ENCODE data around the gene PLA2G4C. TPM values are rescaled to one million over a fixed set of nuclear protein-coding genes. Genes with fewer than 3 reads are reported as not detected.
"Not testable (repeated sequence)": the region's sequence is repeated elsewhere in the genome, so short reads cannot be mapped to it uniquely, and the experiment has no call there.

The PLA2G4C gene
- total RNA-seq, 1 experiment from 2014 or later, result 5.5 TPM

GRCh38 chr19:48111280-48111679, 663 bp upstream of the PLA2G4C start:
- no peak for DNase-seq (ENCODE audit: low read depth)

GRCh38 chr19:48108997-48109782, 1.4 kb downstream of the PLA2G4C start:
- DNase-seq (ENCODE audit: low read depth), result no peak

- no peak for DNase-seq (ENCODE audit: low read depth)
Measured at GRCh38 chr19:48103922-48104321, 6.7 kb downstream of the PLA2G4C start.

- DNase-seq (ENCODE audit: low read depth), result peak; percentile 40
Measured at GRCh38 chr19:48102870-48103751, 7.5 kb downstream of the PLA2G4C start.

GRCh38 chr19:48095612-48096175, 14.9 kb downstream of the PLA2G4C start:
- DNase-seq (ENCODE audit: low read depth), result no peak

- no peak for DNase-seq (ENCODE audit: low read depth)
Measured at GRCh38 chr19:48094855-48095203, 15.8 kb downstream of the PLA2G4C start.

GRCh38 chr19:48094129-48094854, 16.3 kb downstream of the PLA2G4C start:
- DNase-seq (ENCODE audit: low read depth), result no peak

- peak; percentile 81 for DNase-seq (ENCODE audit: low read depth)
Measured at GRCh38 chr19:48091111-48091718, 19.4 kb downstream of the PLA2G4C start.

GRCh38 chr19:48090281-48090802, 20.3 kb downstream of the PLA2G4C start:
- no peak for DNase-seq (ENCODE audit: low read depth)

- not testable (repeated sequence) for DNase-seq (ENCODE audit: low read depth)
Measured at GRCh38 chr19:48088991-48089390, 21.6 kb downstream of the PLA2G4C start.

GRCh38 chr19:48085904-48086864, 24.4 kb downstream of the PLA2G4C start:
- DNase-seq (ENCODE audit: low read depth), result no peak

GRCh38 chr19:48085076-48085475, 25.5 kb downstream of the PLA2G4C start:
- DNase-seq (ENCODE audit: low read depth), result no peak

GRCh38 chr19:48081106-48081505, 29.5 kb downstream of the PLA2G4C start:
- no peak for DNase-seq (ENCODE audit: low read depth)

GRCh38 chr19:48070177-48070769, 40.3 kb downstream of the PLA2G4C start:
- not testable (repeated sequence) for DNase-seq (ENCODE audit: low read depth)

GRCh38 chr19:48069435-48069834, 41.2 kb downstream of the PLA2G4C start:
- no peak for DNase-seq (ENCODE audit: low read depth)

GRCh38 chr19:48064509-48064908, 46.1 kb downstream of the PLA2G4C start:
- DNase-seq (ENCODE audit: low read depth), result no peak

- DNase-seq (ENCODE audit: low read depth), result no peak
Measured at GRCh38 chr19:48061401-48062344, 48.9 kb downstream of the PLA2G4C start.

- DNase-seq (ENCODE audit: low read depth), result no peak
Measured at GRCh38 chr19:48060381-48060780, 50.2 kb downstream of the PLA2G4C start.

All from LHCN-M2 (cell line).